HT-29 (cell line): ENCODE measurements around the gene PIPOX. TPM values are rescaled to one million over a fixed set of nuclear protein-coding genes. Genes with fewer than 3 reads are reported as not detected.

Source experiments
- DNase-seq: peaks from one replicate; pipeline ENCODE4 v3.0.0-alpha.2; 2015; ENCODE audit warnings: low spot score
- total RNA-seq: library from RNA; depleted of rRNA; stranded (reverse); fragments of >200 nt; shearing (Covaris generic); gene quantifications from 2 replicates; pipeline ENCODE4 v1.2.3, GENCODE V29; 2014

Gene PIPOX
- total RNA-seq, 1 experiment from 2014 or later: 2.2 TPM

GRCh38 chr17:29019475-29020181, 23.3 kb upstream of the PIPOX start:
- no peak for DNase-seq

- DNase-seq: no peak
These were observed 22.4 kb upstream of the PIPOX start for GRCh38 chr17:29020576-29020975.

GRCh38 chr17:29021226-29021625, 21.7 kb upstream of the PIPOX start:
- DNase-seq: no peak

- no peak for DNase-seq
These were observed 20.9 kb upstream of the PIPOX start for GRCh38 chr17:29022074-29022473.

- no peak for DNase-seq
These were observed 18.5 kb upstream of the PIPOX start for GRCh38 chr17:29024316-29024952.

GRCh38 chr17:29031488-29031887, 11.5 kb upstream of the PIPOX start:
- no peak for DNase-seq

GRCh38 chr17:29032013-29032856, 10.7 kb upstream of the PIPOX start:
- no peak for DNase-seq

GRCh38 chr17:29032857-29033197, 10.1 kb upstream of the PIPOX start:
- DNase-seq: no peak

GRCh38 chr17:29034510-29034909, 8.4 kb upstream of the PIPOX start:
- DNase-seq: no peak

GRCh38 chr17:29036584-29036983, 6.4 kb upstream of the PIPOX start:
- no peak for DNase-seq

- no peak for DNase-seq
These were observed 5.2 kb upstream of the PIPOX start for GRCh38 chr17:29037739-29038084.

GRCh38 chr17:29038085-29038795, 4.7 kb upstream of the PIPOX start:
- no peak for DNase-seq

GRCh38 chr17:29039764-29040598, 3.0 kb upstream of the PIPOX start:
- DNase-seq: no peak

GRCh38 chr17:29041091-29041490, 1.9 kb upstream of the PIPOX start:
- DNase-seq: no peak

GRCh38 chr17:29041571-29041970, 1.4 kb upstream of the PIPOX start:
- no peak for DNase-seq

GRCh38 chr17:29042026-29042678, 789 bp upstream of the PIPOX start:
- DNase-seq: no peak

GRCh38 chr17:29043539-29044145, 701 bp downstream of the PIPOX start:
- no peak for DNase-seq

- no peak for DNase-seq
These were observed 2.1 kb downstream of the PIPOX start for GRCh38 chr17:29045026-29045425.

GRCh38 chr17:29045734-29046472, 3.0 kb downstream of the PIPOX start:
- no peak for DNase-seq

GRCh38 chr17:29046473-29046839, 3.5 kb downstream of the PIPOX start:
- DNase-seq: no peak
